ENCODE results near the gene BACH1.
A peak's percentile ranks its signal among the peaks of the same experiment; 100 is the strongest.
"Not testable (repeated sequence)": the region's sequence is repeated elsewhere in the genome, so short reads cannot be mapped to it uniquely, and the experiment has no call there.

BACH1 gene

DNA sequence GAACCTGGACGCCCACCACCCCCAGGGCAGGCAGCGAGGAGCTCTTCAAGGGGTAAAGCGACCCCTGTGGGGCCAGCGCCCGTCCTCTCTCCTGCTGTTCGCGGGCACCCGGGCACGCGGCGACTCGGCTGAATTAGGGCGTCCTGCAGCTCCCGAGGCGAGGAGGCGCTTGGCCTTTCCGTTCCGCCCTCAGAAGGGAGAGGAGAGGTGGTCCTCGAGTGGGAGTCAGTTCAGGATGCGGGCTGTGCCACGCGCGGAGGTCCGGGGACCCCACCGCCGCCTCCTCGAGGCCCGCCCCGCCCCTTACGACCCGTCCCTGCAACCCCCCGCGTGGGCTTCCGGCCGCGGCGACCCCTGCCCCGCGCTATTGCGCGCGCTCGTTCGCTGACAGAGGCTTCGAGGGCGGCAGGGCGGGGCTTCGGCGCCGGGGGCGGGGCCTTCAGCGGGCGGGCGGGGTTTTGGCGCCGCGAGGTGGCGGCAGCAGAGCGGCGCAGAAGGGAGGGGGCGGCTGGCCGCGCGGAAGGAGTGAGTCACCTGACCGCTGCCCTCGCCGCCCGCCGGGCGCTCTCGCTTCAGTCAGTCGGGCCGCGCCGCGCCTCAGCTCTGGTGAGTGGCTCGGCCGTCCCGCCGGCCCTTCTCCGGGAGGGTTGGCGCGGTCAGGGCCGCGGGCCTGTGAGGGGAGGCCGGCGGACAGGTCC lies at the start of gene BACH1:
BACH1 (plus strand) TSS at position 575 of the 698 bp plus-strand sequence. CDS start 22,359 bp downstream, outside the sequence.
- peak; percentile 89 for DNase-seq (ENCODE audit: low spot score)

DNA sequence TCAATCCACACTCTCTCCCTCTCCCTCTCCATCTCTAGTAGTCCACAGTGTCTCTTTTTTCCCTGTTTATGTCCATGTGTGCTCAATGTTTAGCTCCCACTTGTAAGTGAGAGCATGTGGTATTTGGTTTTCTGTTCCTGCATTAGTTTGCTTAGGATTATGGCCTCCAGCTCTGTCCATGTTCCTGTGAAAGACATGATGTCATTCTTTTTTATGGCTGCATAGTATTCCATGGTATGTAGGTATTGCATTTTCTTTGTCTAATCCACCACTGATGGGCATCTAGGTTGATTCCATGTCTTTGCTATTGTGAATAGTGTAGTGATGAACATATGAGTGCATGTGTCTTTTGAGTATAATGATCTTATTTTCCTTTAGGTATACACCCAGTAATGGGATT lies 49.4 kb upstream of the BACH1 start:
- not testable (repeated sequence) for DNase-seq (ENCODE audit: low spot score)

DNA sequence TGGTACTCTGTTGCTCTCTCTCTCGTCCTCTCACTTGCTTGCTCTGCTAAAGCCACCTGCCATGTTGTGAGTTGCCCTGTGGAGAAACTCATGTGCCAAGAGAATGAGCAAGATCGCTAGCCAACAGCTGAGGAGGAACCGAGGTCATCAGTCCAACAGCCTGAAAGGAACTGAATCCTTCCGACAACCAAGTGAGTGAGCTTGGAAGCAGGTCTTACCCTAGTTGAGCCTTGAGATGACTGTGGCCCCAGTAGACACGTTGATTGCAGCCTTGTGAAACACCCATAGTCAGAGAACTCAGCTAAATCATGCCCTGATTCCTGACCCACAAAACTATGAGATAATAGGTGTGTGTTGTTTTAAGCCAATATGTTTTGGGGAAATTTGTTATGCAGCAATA lies 48.1 kb upstream of the BACH1 start:
- no peak for DNase-seq (ENCODE audit: low spot score)

DNA sequence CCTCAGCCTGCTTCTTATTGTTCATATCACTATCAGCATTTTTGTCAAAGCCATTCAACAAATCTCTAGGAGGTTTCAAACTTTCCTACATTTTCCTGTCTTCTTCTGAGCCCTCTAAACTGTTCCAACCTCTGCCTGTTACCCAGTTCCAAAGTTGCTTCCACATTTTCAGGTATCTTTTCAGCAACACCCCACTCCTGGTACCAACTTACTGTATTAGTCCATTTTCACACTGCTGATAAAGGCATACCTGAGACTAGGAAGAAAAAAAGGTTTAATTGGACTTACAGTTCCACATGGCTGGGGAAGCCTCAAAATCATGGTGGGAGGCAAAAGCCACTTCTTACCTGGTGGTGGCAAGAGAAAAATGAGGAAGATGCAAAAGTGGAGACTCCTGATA lies 44.9 kb upstream of the BACH1 start:
- not testable (repeated sequence) for DNase-seq (ENCODE audit: low spot score)

DNA sequence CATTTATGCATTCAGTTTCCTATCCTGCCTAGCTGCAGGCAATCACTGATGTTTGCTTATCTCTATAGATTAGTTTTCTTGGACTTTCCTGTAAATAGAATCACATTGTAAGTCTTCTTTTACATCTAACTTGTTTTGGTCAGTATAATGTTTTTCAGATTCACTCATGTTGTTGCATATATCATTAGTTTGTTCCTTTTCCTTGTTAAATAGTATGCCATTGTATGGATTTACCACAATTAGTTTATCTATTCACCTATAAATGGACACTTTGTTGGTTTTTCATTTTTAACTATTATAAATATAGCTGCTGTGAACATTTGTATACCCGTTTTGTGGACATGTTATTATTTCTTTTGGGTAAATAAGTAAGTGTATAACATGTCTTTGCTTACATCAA lies 44.2 kb upstream of the BACH1 start:
- no peak for DNase-seq (ENCODE audit: low spot score)

DNA sequence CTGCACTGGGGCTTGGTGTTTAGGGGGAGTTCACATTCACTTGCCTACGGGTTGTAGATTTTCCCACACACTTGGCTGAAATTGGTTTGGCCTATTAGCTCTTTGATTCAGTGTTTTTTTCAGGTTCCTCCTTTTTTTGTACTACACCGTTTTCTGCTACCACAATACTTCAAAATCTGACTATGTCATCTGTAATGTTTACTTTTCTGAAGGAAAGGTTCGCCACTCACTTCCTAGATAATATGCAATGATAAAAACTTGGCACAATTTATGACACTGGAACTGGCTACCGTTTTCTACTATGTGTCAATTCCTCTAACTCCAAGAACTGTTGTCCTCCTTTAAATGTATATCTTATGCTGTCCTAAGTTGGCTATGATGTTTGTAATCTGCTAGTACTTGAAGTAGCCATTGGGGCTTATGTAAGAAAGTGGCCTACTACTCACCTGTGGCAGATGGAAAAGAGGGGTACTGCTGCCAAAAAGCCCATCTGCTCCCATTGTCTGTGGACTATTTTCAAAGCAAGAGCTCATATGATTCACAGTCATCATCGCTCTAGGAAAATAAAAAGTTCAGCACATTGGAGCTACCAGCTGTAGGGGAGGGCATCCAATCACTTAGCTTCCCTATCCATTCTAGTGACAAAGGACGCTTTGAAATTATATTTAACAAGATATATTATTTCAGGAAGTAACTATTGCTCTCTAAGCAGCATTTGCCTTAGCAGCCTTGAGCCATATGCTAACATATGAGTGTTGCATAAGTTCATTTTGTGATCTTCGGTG lies 42.4 kb upstream of the BACH1 start:
- DNase-seq (ENCODE audit: low spot score): no peak

DNA sequence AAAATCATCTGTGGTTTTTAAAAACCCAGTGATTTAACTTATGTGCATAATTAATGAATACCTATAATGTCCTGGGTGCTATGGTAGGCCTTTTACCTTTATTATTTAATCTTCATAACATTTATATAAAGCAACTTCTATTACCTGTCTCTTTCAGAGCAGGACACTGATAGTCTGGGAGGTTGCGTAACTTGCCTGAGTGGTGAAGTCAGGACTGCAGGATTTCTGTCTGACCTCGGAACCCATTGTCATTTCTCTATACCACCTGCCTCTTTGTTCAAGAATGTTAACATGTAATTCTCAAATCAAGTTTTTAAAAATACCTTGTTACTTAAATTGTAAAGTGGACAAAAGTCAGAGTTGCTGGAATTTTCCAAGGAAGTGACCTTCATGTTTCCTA lies 41.0 kb upstream of the BACH1 start:
- no peak for DNase-seq (ENCODE audit: low spot score)

DNA sequence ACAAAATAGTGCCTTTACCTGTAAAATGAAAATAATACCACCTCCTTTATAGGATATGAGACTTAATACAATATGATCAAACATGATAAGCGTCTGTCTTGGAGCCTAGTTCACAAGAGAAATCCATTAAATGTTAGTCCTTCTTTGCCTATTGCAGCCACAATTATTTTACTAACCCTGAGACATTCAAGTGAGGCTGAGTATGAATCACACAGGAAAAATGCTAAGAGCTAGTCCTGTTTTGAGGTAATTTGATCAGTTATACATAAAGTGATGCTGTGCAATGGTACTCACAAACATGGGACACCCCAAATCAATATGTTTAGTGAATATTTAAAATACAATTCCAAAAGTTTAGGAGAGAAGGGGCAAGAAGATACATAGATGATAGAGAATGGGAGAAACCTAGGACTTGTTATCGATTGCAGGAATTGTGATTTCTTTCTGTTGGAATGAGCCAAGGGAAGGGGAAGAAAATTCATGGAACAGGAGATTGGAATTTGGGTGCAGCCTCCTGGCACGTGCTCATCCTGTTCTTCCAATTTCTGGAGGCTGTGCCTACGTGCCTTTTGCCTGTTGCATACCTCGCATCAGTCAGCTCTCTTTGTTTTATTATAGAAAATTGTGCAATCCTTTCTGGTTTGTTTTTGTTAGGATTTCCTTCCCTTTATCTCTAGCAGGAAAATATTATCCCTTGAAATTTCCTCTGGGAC lies 39.9 kb upstream of the BACH1 start:
- no peak for DNase-seq (ENCODE audit: low spot score)

DNA sequence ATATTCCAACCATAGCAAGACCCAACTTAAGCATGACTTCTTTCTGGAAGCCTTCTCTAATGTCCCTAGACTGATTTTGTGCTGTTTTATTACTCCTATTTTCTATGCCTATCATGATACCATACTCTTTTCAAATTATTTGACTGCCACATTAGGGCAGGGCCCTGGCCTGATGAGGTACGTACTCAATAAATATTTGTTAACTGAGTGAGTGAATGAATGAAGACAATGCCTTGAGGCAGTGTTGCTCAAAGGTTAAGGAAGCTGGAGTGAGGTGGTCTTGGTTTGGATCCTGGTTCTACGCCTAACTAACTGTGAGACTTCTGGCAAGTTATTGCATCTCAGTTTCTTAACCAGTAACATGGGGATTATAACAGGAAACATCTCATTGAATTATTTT lies 38.3 kb upstream of the BACH1 start:
- no peak for DNase-seq (ENCODE audit: low spot score)

DNA sequence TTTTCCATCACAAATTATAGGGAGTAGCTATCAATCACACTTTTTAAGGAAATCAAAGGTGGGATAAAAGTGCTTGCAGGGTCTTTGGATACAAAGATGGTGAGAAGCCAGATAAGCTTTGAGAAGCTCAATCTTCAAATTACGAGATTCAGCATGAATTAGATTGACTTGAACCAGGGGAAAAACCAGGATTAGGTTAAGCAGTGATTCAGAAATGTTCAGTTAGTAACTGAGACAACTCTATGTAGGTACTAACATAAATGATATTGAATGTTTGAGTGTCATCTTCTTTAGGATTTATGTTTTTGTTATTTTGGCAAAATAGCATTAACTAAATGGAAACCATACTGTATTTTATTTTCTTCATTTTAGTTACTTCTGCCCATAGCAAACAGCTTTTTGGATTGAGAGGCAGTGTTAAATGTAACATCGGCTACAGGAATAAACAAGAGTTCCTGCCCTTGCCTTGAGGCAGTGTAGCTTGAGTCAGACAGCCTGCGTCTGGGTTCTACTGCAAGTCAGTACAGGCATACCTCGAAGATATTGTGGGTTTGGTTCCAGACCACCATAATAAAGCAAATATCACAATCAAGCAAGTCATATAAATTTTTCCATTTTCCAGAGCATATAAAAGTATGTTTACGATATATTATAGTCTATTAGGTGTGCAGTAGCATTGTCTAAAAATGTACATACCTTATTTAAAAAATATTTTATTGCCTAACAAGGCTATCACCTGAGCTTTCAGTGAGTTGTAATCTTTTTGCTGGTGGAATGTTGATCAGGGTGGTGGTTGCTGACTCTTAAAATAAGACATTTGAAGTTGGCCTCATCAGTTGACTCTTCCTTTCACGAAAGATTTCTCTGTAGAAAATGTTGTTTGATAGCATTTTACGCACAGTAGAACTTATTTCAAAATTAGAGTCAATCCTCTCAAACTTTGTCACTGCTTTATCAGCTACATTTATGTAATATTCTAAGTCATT lies 36.9 kb upstream of the BACH1 start:
- no peak for DNase-seq (ENCODE audit: low spot score)

DNA sequence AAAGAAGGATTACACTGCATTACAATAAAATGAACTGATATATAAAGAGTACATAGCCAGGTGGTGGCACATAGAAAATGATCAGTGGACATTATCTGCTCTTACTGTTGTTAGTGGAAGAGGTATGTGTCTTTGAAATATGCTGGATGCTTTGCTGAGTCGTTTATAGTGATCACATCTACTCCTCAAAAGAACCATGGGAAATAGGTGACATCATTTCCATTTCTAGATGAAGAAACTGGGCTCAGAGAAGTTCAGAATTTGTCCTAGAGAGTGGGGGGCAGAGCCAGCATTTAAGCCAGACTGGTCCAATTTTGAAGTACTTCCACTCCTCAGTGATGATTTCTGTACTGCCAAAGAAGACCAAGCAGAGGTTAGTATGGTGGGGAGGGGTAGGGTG lies 34.0 kb upstream of the BACH1 start:
- DNase-seq (ENCODE audit: low spot score): no peak

DNA sequence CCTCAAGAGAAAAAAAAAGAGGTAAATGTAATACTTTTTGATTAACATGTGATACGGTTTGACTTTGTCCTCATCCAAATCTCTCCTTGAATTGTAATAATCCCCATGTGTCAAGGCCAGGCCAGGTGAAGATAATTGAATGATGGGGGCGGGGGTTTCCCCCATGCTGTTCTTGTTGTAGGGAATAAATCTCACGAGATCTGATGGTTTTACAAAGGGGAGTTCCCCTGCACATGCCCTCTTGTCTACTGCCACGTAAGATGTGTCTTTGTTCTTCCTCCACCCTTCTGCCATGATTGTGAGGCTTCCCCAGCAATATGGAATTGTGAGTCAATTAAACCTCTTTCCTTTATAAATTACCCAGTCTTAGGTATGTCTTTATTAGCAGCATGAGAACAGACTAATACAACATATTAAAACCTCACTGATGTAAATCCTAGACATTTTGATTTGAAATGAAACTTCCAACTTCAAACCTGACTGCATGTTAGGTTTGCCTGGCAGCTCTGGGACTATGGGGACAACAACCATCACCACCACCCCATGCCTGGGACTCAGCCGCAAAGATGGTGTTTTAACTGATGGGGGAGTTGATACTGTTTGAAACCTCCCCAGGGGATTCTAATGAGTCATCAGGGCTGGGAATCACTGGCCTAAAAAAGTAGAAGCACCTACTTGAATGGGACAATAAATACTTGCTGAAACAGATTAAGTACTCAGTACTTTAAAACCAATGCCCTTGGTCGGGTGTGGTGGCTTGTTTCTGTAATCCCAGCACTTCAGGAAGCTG lies 32.8 kb upstream of the BACH1 start:
- no peak for DNase-seq (ENCODE audit: low spot score)

DNA sequence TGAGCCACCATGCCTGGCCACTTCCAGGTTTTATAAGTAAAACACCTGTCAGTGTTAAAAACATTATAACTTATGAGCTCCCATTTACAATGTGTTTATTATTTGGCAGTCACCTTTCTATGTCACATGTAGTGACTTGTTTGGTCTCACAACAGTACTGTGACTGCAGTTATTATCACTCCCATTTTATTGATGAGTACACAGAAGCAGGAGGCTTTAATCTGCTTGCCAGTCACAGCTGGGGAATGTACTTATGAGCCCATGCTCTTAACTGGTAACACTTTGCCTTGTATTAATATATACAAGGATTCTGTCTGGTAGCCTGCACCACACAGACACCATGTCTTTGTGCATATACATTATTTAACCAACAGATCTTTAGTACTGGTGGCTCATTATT lies 31.1 kb upstream of the BACH1 start:
- DNase-seq (ENCODE audit: low spot score): no peak

DNA sequence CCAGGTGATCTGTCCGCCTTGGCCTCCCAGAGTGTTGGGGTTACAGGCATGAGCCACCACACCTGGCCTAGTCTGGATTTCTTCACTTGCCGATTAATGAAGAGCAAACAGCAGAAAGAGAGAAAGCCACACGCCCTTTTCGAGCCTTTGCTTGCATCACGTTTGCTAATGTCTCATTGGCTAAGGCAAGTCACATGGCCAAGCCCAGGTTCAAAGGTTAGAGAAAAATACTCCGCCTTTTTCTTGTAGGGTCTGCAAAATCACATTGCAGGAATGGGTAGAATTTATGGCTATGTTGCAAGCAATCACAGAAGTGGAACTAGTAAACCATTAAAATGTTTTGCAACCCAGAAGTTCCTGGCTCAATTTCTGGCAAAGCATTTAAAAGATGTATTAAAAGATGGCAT lies 26.8 kb upstream of the BACH1 start:
- DNase-seq (ENCODE audit: low spot score): no peak

DNA sequence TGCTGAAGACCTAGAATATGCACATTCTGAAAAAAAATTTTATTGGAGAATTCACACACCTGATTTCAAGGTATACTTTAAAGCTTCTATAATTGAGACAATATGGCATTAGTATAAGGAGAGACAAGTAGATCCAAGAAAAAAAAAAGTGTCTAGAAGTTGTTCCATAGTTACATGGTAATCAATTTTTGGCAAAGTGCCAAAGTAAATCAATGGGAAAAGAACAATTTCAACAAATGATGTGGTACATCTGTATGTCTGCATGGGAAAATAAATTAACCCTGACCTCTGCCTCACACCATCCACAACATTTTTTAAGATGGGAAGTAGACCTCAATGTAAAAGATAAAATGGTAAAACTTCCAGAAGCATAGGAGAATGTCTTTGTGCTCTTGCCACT lies 21.3 kb upstream of the BACH1 start:
- DNase-seq (ENCODE audit: low spot score): no peak

DNA sequence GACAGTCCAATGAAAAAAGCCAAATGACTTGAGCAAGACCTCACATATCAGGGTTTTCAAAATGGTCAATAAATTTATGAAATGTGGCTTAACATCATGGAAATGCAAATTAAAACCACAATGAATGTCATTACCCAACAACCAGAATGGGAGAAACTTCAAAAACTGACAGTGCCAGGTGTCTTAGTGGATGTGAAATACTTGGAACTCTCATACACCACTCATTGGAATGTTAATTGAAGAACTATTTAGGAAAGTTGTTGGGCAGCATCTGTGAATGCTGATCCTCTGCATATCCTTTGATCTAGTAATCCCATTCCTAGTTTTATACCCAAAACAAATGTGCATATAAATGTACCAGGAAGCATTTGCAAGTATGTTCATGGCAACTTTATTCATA lies 19.2 kb upstream of the BACH1 start:
- DNase-seq (ENCODE audit: low spot score): no peak

DNA sequence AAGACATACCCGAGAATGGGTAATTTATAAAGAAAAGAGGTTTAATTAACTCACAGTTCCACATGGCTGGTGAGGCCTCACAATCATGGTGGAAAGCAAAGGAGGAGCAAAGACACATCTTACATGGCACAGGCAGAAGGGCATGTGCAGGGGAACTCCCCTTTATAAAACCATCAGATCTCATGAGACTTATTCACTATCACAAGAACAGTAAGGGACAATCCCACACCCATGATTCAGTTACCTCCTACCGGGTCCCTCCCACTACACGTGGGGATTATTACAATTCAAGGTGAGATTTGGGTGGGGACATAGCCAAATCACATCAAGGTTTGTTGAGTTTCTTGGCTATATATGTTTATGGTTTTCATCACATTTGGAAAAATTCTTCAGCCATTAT lies 16.9 kb upstream of the BACH1 start:
- not testable (repeated sequence) for DNase-seq (ENCODE audit: low spot score)

DNA sequence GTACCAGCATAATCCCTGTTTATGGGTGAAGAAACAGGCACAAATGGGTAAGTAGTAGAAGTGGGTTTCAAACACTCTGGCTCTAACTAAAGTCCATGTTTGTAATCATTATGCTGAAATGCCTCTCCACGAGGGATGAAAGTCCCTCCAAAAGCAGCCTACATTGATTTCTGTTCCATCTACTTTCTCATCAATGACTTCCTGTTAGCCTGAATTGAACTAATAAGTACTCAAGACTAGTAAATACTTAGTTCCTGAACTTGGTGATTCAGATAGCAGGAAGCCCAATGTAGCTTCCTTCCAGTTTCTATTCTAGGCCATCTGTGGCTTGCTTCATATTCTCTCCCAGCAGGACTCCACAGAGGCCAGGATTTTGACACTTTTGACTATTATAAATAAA lies 11.3 kb upstream of the BACH1 start:
- no peak for DNase-seq (ENCODE audit: low spot score)

DNA sequence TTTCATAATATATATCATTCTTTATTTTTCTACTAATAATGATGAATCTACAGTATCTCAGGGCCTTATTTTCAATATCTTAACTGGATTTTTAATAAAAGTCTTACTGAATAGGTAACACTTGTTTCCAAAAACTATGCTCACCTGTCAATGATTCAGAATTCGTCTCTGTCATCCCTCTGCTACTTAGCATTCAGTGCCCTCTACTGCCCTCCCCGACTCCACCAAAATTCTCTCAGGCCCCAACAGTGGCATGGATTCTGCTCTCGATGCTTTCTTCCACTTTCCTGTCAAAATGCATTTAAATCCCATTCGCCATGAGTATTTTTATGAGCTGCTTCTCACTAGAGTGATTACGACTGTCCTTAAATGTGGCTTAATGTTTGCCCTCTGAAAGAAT lies 10.5 kb upstream of the BACH1 start:
- no peak for DNase-seq (ENCODE audit: low spot score)

DNA sequence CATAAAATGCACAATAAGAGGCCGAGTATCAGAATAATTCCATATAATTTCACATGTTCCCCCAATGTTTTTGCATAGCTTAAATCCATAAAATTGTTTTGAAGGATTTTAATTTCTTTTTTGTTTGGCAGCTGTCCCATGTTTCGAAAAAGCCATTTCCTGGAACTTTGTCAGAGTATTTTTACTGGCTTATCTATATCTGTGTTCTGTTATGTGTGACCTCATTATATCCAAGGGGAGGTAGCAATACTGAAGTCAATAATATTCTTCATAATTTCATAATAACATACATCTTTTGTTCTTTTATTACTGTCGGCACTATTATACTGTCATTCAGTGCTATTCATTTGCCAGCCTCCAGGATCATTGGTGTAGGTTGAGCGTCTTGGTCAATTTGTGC lies 9.4 kb upstream of the BACH1 start:
- DNase-seq (ENCODE audit: low spot score): no peak

DNA sequence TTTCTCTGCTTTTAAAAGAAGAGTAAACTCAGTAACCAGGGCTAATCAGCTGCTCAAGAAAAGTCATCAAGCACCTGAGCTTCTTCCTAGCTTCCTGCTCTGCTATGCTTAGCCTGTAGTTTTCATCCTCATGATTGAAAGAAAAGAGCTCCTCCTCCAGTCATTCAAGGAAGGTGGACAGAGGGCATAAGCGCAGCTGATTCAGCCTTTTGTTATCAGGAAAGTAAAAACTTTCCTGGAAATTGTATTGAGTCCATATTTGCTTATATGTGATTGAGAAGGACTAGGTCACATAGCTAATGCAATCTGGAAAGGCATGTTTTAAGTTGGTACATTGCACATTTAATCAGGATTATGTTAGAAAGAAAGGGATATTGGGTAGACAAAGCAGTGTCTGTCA lies 8.5 kb upstream of the BACH1 start:
- no peak for DNase-seq (ENCODE audit: low spot score)

Data from COLO829 (cell line).